Measurements from ENCODE around the gene GPR107.

GRCh38 chr9:130158001-130158400 lies 104.3 kb downstream of the GPR107 start:
- TF ChIP-seq CTCF (IDR thresholded peaks at IDR 0.05; ENCODE audit: insufficient read depth, low read depth, low read length) = no peak
- no peak for TF ChIP-seq EZH2 (IDR thresholded peaks at IDR 0.05; ENCODE audit: insufficient read depth, low read length)

All from astrocyte (in vitro differentiated cells and primary cell).